T-cell (primary cell): ENCODE results near the gene MSANTD2. TPM values are rescaled to one million over a fixed set of nuclear protein-coding genes. Genes with fewer than 3 reads are reported as not detected.

Experiments used
- ATAC-seq, 4 experiments: fragments of 200-7000 bp in 3 of 4; fragments of 150-1000 bp in 1 of 4; cut with Tn5 transposase; replicated peaks in 1 of 4; 1 replicate in 3 of 4; 2 replicates in 1 of 4; pipeline ENCODE4 v1.10.0; 2021; ENCODE audit warnings: moderate library complexity in 3 of 4, mild to moderate bottlenecking in 2 of 4, moderate number of reproducible peaks in 1 of 4
- CTCF ChIA-PET, 2 donors: fragments of 300-600 bp; sonication (Branson Sonifier 250); formaldehyde crosslinking; loops; one replicate each; lab custom pipeline; 2022; ENCODE audit warnings: antibody characterized with exemption in 2 of 2; lab: Charles Lee
- POLR2A ChIA-PET, 2 donors: fragments of 300-600 bp; sonication (Branson Sonifier 250); formaldehyde crosslinking; loops; one replicate each; lab custom pipeline; 2022; ENCODE audit warnings: antibody characterized with exemption in 2 of 2; lab: Charles Lee
- DNase-seq, 35 experiments: peaks; one replicate each; pipeline versions ENCODE4 v3.0.0 to v3.0.0-alpha.2; 2013 to 2023
- H3K27ac ChIP-seq: one replicate; pipeline ENCODE4 v1.5.1; 2013; ENCODE audit warnings: low read length
- H3K27me3 ChIP-seq, 2 experiments: replicated peaks in 1 of 2; 1 replicate in 1 of 2; 2 replicates in 1 of 2; pipeline versions ENCODE4 v1.6.1 to v1.7.0; 2013; ENCODE audit warnings: low read length in 1 of 2, mixed read lengths in 1 of 2; ENCODE audit not compliant: control insufficient read depth in 2 of 2, insufficient read depth in 2 of 2; ENCODE audit errors: extremely low read depth in 1 of 2
- H3K36me3 ChIP-seq, 2 donors: 1 replicate in 1 of 2; 2 replicates in 1 of 2; pipeline versions ENCODE4 v1.6.1 to v1.7.0; 2013; ENCODE audit warnings: low read length in 1 of 2; ENCODE audit not compliant: control insufficient read depth in 2 of 2, insufficient read depth in 1 of 2; ENCODE audit errors: extremely low read depth in 1 of 2
- H3K4me1 ChIP-seq, 2 experiments: 1 replicate in 1 of 2; 2 replicates in 1 of 2; pipeline versions ENCODE4 v1.6.1 to v1.7.0; 2013; ENCODE audit warnings: low read length in 2 of 2, mixed read lengths in 1 of 2; ENCODE audit not compliant: insufficient read depth in 2 of 2, control insufficient read depth in 1 of 2; ENCODE audit errors: extremely low read depth in 1 of 2
- H3K4me3 ChIP-seq, 2 donors: 1 replicate in 1 of 2; 2 replicates in 1 of 2; pipeline versions ENCODE4 v1.5.1 to v1.7.0; 2013; ENCODE audit warnings: mild to moderate bottlenecking in 2 of 2, low read length in 1 of 2, moderate library complexity in 1 of 2; ENCODE audit not compliant: control insufficient read depth in 1 of 2; ENCODE audit errors: extremely low read depth in 1 of 2
- H3K9me3 ChIP-seq: 2 replicates; pipeline ENCODE4 v1.7.0; 2013
- H3K27ac Mint-ChIP-seq, 2 donors: one replicate each; pipeline ENCODE4 v1.8.0; 2020 to 2021; ENCODE audit warnings: mild to moderate bottlenecking in 2 of 2, mixed read lengths in 2 of 2
- H3K27me3 Mint-ChIP-seq, 2 donors: one replicate each; pipeline ENCODE4 v1.8.0; 2021 to 2022; ENCODE audit warnings: mixed read lengths in 2 of 2
- H3K36me3 Mint-ChIP-seq: one replicate; pipeline ENCODE4 v1.8.0; 2021; ENCODE audit warnings: mixed read lengths
- H3K4me1 Mint-ChIP-seq, 3 donors: one replicate each; pipeline ENCODE4 v1.8.0; 2020 to 2022; ENCODE audit warnings: mixed read lengths in 3 of 3, mild to moderate bottlenecking in 1 of 3
- H3K4me3 Mint-ChIP-seq, 3 donors: one replicate each; pipeline ENCODE4 v1.8.0; 2020 to 2022; ENCODE audit warnings: mild to moderate bottlenecking in 3 of 3, mixed read lengths in 3 of 3, moderate library complexity in 3 of 3
- H3K9me3 Mint-ChIP-seq, 3 donors: one replicate each; pipeline ENCODE4 v1.8.0; 2020 to 2022; ENCODE audit warnings: mixed read lengths in 3 of 3
- WGBS: methylation state at CpG from one replicate; pipeline ENCODE4 v1.1.5; 2013; ENCODE audit warnings: missing lambda C conversion rate; ENCODE audit not compliant: insufficient coverage; 5-methylcytosine and 5-hydroxymethylcytosine counted together
- total RNA-seq, 35 experiments: library from RNA in 6 of 35; stranded (reverse) in 6 of 35; fragments of 120-200 nt in 1 of 35; gene quantifications; one replicate each; pipeline versions ENCODE4 v1.2.1 to v1.2.4 and lab custom pipeline; 2013 to 2026

MSANTD2 gene
- total RNA-seq, 5 donors from 2014 or later (not counting 1 experiment from before 2014, with no cell fraction given), result 10.1 to 25.2 (median 19.9) TPM

- WGBS, result under 1% methylated on average over 74 of the region's 83 CpGs
- no peaks in the 10 kb centered on the region for H3K36me3 Mint-ChIP-seq
- DNase-seq (peak in 34 of 35 experiments; percentile 1 to 65 (median 33)), ATAC-seq (peak; percentile 62 to 68 (median 64))
- H3K36me3 ChIP-seq, result no peaks in the 10 kb centered on the region
- peak overlapping the region; percentile 52 to 94 for H3K4me3 ChIP-seq
- H3K4me1 Mint-ChIP-seq, result peaks cover 18 to 36% (median 31%) of the 10 kb centered on the region in 3 donors
- peak overlapping the region; percentile 91 to 92 for H3K27ac Mint-ChIP-seq
- peak overlapping the region; percentile 87 to 94 (median 93) for H3K4me3 Mint-ChIP-seq
- H3K27ac ChIP-seq, result peak overlapping the region; percentile 98
- peaks cover 11% of the 10 kb centered on the region in 2 experiments for H3K4me1 ChIP-seq
- H3K9me3 Mint-ChIP-seq, result no peaks in the 10 kb centered on the region
- H3K27me3 Mint-ChIP-seq, result no peaks in the 10 kb centered on the region
- H3K27me3 ChIP-seq, result no peaks in the 10 kb centered on the region
- ChIA-PET POLR2A (interaction anchor here in 1 of 2 donors (1.1 kb wide), 1 partner anchor 126 kb away, joined by 3 read pairs; the partner anchor contains the start of genes SIAE and SPA17), CTCF (interaction anchor here (0.6 to 2.5 kb wide), 12 partner anchors 11 to 130 kb away, joined by 3 to 10 read pairs (median 4); partner anchors contain the start of gene ROBO3 (in 1 of the 2))
- H3K9me3 ChIP-seq, result no peaks in the 10 kb centered on the region
Observed at GRCh38 chr11:124799348-124800225, 619 bp downstream of the MSANTD2 start.

- H3K27ac Mint-ChIP-seq, result peak overlapping the region; percentile 91 to 92
- WGBS, result 10% methylated on average over 8 of the region's 8 CpGs
- H3K9me3 ChIP-seq, result no peaks in the 10 kb centered on the region
- peaks cover 11% of the 10 kb centered on the region in 2 experiments for H3K4me1 ChIP-seq
- H3K27me3 Mint-ChIP-seq, result no peaks in the 10 kb centered on the region
- H3K4me3 Mint-ChIP-seq, result peak overlapping the region; percentile 87 to 94 (median 93)
- H3K36me3 ChIP-seq, result no peaks in the 10 kb centered on the region
- H3K36me3 Mint-ChIP-seq, result no peaks in the 10 kb centered on the region
- no peaks in the 10 kb centered on the region for H3K27me3 ChIP-seq
- peak overlapping the region; percentile 52 to 94 for H3K4me3 ChIP-seq
- ATAC-seq, result no peak
- H3K27ac ChIP-seq, result peak overlapping the region; percentile 42
- peak in 1 of 35 experiments; percentile 27 for DNase-seq
- POLR2A ChIA-PET, result no interaction called here
- H3K4me1 Mint-ChIP-seq, result peaks cover 22 to 38% (median 34%) of the 10 kb centered on the region in 3 donors
- CTCF ChIA-PET, result interaction anchor here (0.6 to 2.5 kb wide), 15 partner anchors 10 to 492 kb away, joined by 3 to 10 read pairs (median 4); partner anchors contain the start of gene ROBO3 (in 1 of the 2)
- H3K9me3 Mint-ChIP-seq, result no peaks in the 10 kb centered on the region
Observed at GRCh38 chr11:124798991-124799347, 1.2 kb downstream of the MSANTD2 start.

- Mint-ChIP-seq H3K36me3 (no peaks in the 10 kb centered on the region), H3K9me3 (no peaks in the 10 kb centered on the region), H3K4me1 (peaks cover 39 to 48% (median 48%) of the 10 kb centered on the region in 3 donors), H3K27me3 (no peaks in the 10 kb centered on the region), H3K27ac (no peak overlapping the region), H3K4me3 (no peak overlapping the region)
- no peak overlapping the region for H3K4me3 ChIP-seq
- ChIA-PET CTCF (interaction anchor here in 1 of 2 donors (0.6 kb wide), 1 partner anchor 11 kb away, joined by 3 read pairs; no protein-coding TSS in a partner anchor), POLR2A (interaction anchor here (0.5 to 0.6 kb wide), 2 partner anchors 295 to 310 kb away, joined by 3 read pairs; no protein-coding TSS in a partner anchor)
- H3K9me3 ChIP-seq, result no peaks in the 10 kb centered on the region
- ATAC-seq, result no peak
- WGBS, result 100% methylated on average over 1 of the region's 3 CpGs
- no peak overlapping the region for H3K27ac ChIP-seq
- peaks cover 11 to 13% of the 10 kb centered on the region in 2 experiments for H3K4me1 ChIP-seq
- no peaks in the 10 kb centered on the region for H3K27me3 ChIP-seq
- no peak for DNase-seq
- H3K36me3 ChIP-seq, result no peaks in the 10 kb centered on the region
Observed at GRCh38 chr11:124796312-124796711, 3.9 kb downstream of the MSANTD2 start.

GRCh38 chr11:124793466-124794278, 6.5 kb downstream of the MSANTD2 start:
- H3K4me3 ChIP-seq, result no peak overlapping the region
- H3K9me3 ChIP-seq, result no peaks in the 10 kb centered on the region
- H3K27ac ChIP-seq, result no peak overlapping the region
- H3K4me1 ChIP-seq, result peaks cover 0 to 5% of the 10 kb centered on the region in 2 experiments
- DNase-seq (peak in 5 of 35 experiments; percentile 3 to 68 (median 13)), ATAC-seq (peak in 3 of 4 experiments; percentile 52 to 64 (median 53))
- no CpG with 5 or more reads among the region's 2 CpGs for WGBS
- no peaks in the 10 kb centered on the region for H3K27me3 Mint-ChIP-seq
- H3K4me3 Mint-ChIP-seq, result no peak overlapping the region
- no peaks in the 10 kb centered on the region for H3K9me3 Mint-ChIP-seq
- H3K4me1 Mint-ChIP-seq, result peaks cover 42 to 50% (median 44%) of the 10 kb centered on the region in 3 donors
- no peak overlapping the region for H3K27ac Mint-ChIP-seq
- no peaks in the 10 kb centered on the region for H3K27me3 ChIP-seq
- POLR2A ChIA-PET, result interaction anchor here in 1 of 2 donors (0.7 kb wide), 1 partner anchor 159 kb away, joined by 3 read pairs; no protein-coding TSS in a partner anchor
- CTCF ChIA-PET, result interaction anchor here (0.5 to 3.1 kb wide), 23 partner anchors 10 to 353 kb away, joined by 3 to 27 read pairs (median 5); partner anchors contain the start of genes SIAE (in 2 of the 2) and SPA17 (in 2 of the 2)
- H3K36me3 Mint-ChIP-seq, result no peaks in the 10 kb centered on the region
- H3K36me3 ChIP-seq, result no peaks in the 10 kb centered on the region

GRCh38 chr11:124791626-124792341, 8.4 kb downstream of the MSANTD2 start:
- Mint-ChIP-seq H3K36me3 (no peaks in the 10 kb centered on the region), H3K9me3 (no peaks in the 10 kb centered on the region), H3K4me3 (no peak overlapping the region), H3K27ac (no peak overlapping the region), H3K4me1 (peaks cover 31 to 45% (median 34%) of the 10 kb centered on the region in 3 donors), H3K27me3 (no peaks in the 10 kb centered on the region)
- Histone ChIP-seq H3K36me3 (no peaks in the 10 kb centered on the region), H3K27me3 (no peaks in the 10 kb centered on the region), H3K27ac (no peak overlapping the region), H3K4me1 (peaks cover 0 to 2% of the 10 kb centered on the region in 2 experiments), H3K9me3 (no peaks in the 10 kb centered on the region), H3K4me3 (no peak overlapping the region)
- WGBS, result 80% methylated on average over 1 of the region's 4 CpGs
- ATAC-seq (no peak), DNase-seq (no peak)
- POLR2A ChIA-PET, result interaction anchor here in 1 of 2 donors (0.6 kb wide), 1 partner anchor 715 kb away, joined by 3 read pairs; no protein-coding TSS in a partner anchor
- CTCF ChIA-PET, result no interaction called here
